Esophagus muscularis mucosa (tissue), 4 donors: Measurements from ENCODE around the gene FREM2.

Experiments
- EP300 ChIP-seq: sonication (generic); formaldehyde crosslinking; IDR thresholded peaks from one replicate; pipeline ENCODE4 v1.6.1; 2017; ENCODE audit warnings: antibody characterized with exemption
- POLR2A ChIP-seq: fragments of 450-650 bp; IDR thresholded peaks from one replicate; pipeline ENCODE4 v1.6.1; 2017; ENCODE audit warnings: antibody characterized with exemption, moderate library complexity, mild to moderate bottlenecking, low read depth
- POLR2AphosphoS5 ChIP-seq, 2 donors: sonication (generic); formaldehyde crosslinking; IDR thresholded peaks; one replicate each; pipeline ENCODE4 v1.6.1; 2017; ENCODE audit warnings: antibody characterized with exemption in 2 of 2
- TF ChIP-seq, protein P1 (sequence below), 3 experiments: fragments of 200-600 bp in 2 of 3; fragments of 450-650 bp in 1 of 3; sonication (generic) in 2 of 3; IDR thresholded peaks; one replicate each; pipeline ENCODE4 v1.5.1; 2017 to 2019; ENCODE audit warnings: antibody characterized with exemption in 3 of 3, mild to moderate bottlenecking in 2 of 3, moderate library complexity in 1 of 3

DNA sequence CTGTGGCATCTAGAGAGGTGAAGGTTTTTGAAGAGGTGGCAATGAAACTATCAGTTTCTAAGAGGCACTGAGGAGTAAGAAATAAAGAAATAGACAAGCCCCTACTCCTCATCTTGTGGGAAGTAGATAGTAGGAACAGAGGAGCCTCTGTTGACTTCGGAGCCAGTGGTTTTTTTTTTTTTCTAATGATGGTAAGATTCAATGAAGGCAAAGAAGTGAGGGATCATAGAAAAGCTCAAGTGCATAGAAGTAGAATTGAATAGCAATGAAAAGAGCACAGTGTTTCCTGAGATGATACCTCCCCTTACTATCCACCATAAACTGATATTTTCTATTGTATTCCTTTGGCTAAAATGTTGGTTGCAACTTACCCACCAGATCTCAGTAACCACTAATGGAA is 46.3 kb downstream of the FREM2 start:
- TF ChIP-seq, protein P1, sequence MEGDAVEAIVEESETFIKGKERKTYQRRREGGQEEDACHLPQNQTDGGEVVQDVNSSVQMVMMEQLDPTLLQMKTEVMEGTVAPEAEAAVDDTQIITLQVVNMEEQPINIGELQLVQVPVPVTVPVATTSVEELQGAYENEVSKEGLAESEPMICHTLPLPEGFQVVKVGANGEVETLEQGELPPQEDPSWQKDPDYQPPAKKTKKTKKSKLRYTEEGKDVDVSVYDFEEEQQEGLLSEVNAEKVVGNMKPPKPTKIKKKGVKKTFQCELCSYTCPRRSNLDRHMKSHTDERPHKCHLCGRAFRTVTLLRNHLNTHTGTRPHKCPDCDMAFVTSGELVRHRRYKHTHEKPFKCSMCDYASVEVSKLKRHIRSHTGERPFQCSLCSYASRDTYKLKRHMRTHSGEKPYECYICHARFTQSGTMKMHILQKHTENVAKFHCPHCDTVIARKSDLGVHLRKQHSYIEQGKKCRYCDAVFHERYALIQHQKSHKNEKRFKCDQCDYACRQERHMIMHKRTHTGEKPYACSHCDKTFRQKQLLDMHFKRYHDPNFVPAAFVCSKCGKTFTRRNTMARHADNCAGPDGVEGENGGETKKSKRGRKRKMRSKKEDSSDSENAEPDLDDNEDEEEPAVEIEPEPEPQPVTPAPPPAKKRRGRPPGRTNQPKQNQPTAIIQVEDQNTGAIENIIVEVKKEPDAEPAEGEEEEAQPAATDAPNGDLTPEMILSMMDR (IDR thresholded peaks at IDR 0.05): no peak
- no peak for TF ChIP-seq POLR2AphosphoS5 (IDR thresholded peaks at IDR 0.05)
- no peak for TF ChIP-seq POLR2A
- TF ChIP-seq EP300: no peak
